GM21576 (cell line): Measurements from ENCODE around the gene PHF2.

Source experiments
- ATAC-seq: cut with Tn5 transposase; IDR thresholded peaks from one replicate; pipeline ENCODE4 v1.9.1; 2021; ENCODE audit warnings: mild to moderate bottlenecking, moderate library complexity; ENCODE audit not compliant: unreplicated experiment

Gene PHF2

GRCh38 chr9:93675336-93676150 is 99.2 kb downstream of the PHF2 start:
- ATAC-seq: no peak

- no peak for ATAC-seq
Measured at GRCh38 chr9:93676310-93677047, 100.1 kb downstream of the PHF2 start.

GRCh38 chr9:93677048-93677571 is 100.7 kb downstream of the PHF2 start:
- no peak for ATAC-seq

GRCh38 chr9:93677641-93678136 is 101.3 kb downstream of the PHF2 start:
- ATAC-seq: no peak

- ATAC-seq: no peak
Measured at GRCh38 chr9:93678199-93679019, 102.0 kb downstream of the PHF2 start.

GRCh38 chr9:93679536-93680442 is 103.4 kb downstream of the PHF2 start:
- no peak for ATAC-seq

GRCh38 chr9:93680443-93681268 is 104.3 kb downstream of the PHF2 start:
- no peak for ATAC-seq

GRCh38 chr9:93681269-93682154 is 105.1 kb downstream of the PHF2 start:
- peak; percentile 11 for ATAC-seq

GRCh38 chr9:93682155-93682968 is 106.0 kb downstream of the PHF2 start:
- peak; percentile 54 for ATAC-seq

GRCh38 chr9:93683331-93684134 is 107.1 kb downstream of the PHF2 start:
- no peak for ATAC-seq

GRCh38 chr9:93684161-93684765 is 107.9 kb downstream of the PHF2 start:
- ATAC-seq: no peak

- no peak for ATAC-seq
Measured at GRCh38 chr9:93684806-93685543, 108.6 kb downstream of the PHF2 start.

GRCh38 chr9:93686127-93686879 is 109.9 kb downstream of the PHF2 start:
- ATAC-seq: no peak

- ATAC-seq: no peak
Measured at GRCh38 chr9:93686880-93687236, 110.5 kb downstream of the PHF2 start.

- ATAC-seq: no peak
Measured at GRCh38 chr9:93690618-93691017, 114.2 kb downstream of the PHF2 start.
